Stimulated activated CD4-positive, alpha-beta T cell treated with anti-CD3 and anti-CD28 coated beads, TNF-alpha, amount 100 ng/mL, for 24 hours (primary cell): ENCODE data around the gene AIDA.
A peak's percentile ranks its signal among the peaks of the same experiment; 100 is the strongest.
"Not testable (repeated sequence)": the region's sequence is repeated elsewhere in the genome, so short reads cannot be mapped to it uniquely, and the experiment has no call there.

Experiments
- DNase-seq, 3 experiments: peaks; one replicate each; pipeline ENCODE4 v3.0.0-alpha.2; 2020; ENCODE audit warnings: low read depth in 3 of 3

AIDA gene

GRCh38 chr1:222712253-222713090, at the start of gene AIDA, which contains the start of gene BROX:
AIDA (minus strand) TSS chr1:222712491; CDS start chr1:222712317, 174 bp downstream.
BROX (plus strand) TSS chr1:222712564; CDS start chr1:222715700, 3,136 bp downstream.
- peak; percentile 91 to 95 (median 94) for DNase-seq

- DNase-seq = no peak
These were observed 48.8 kb upstream of the AIDA start for GRCh38 chr1:222761083-222761482.

- DNase-seq = no peak
These were observed 47.3 kb upstream of the AIDA start for GRCh38 chr1:222759451-222760035.

- DNase-seq = no peak
These were observed 45.5 kb upstream of the AIDA start for GRCh38 chr1:222757646-222758268.

GRCh38 chr1:222754366-222755139, 42.3 kb upstream of the AIDA start:
- DNase-seq = no peak

- no peak for DNase-seq
These were observed 39.0 kb upstream of the AIDA start for GRCh38 chr1:222751255-222751654.

GRCh38 chr1:222750651-222751050, 38.4 kb upstream of the AIDA start:
- DNase-seq = no peak

- DNase-seq = no peak
These were observed 37.6 kb upstream of the AIDA start for GRCh38 chr1:222749927-222750326.

- DNase-seq = not testable (repeated sequence)
These were observed 29.6 kb upstream of the AIDA start for GRCh38 chr1:222741630-222742457.

GRCh38 chr1:222739929-222740328, 27.6 kb upstream of the AIDA start:
- no peak for DNase-seq

- no peak for DNase-seq
These were observed 27.2 kb upstream of the AIDA start for GRCh38 chr1:222739465-222739864.

- no peak for DNase-seq
These were observed 24.7 kb upstream of the AIDA start, which contains the start of gene FAM177B for GRCh38 chr1:222736972-222737371. FAM177B (plus strand) TSS chr1:222737202; CDS start chr1:222746546, 9,344 bp downstream.

- no peak for DNase-seq
These were observed 24.2 kb upstream of the AIDA start for GRCh38 chr1:222736470-222736869.

GRCh38 chr1:222734740-222735139, 22.4 kb upstream of the AIDA start:
- DNase-seq = no peak

GRCh38 chr1:222732216-222733159, 20.2 kb upstream of the AIDA start:
- DNase-seq = no peak

- DNase-seq = no peak
These were observed 18.6 kb upstream of the AIDA start for GRCh38 chr1:222730866-222731265.

GRCh38 chr1:222728746-222729145, 16.5 kb upstream of the AIDA start:
- no peak for DNase-seq

- DNase-seq = no peak
These were observed 4.1 kb upstream of the AIDA start for GRCh38 chr1:222716393-222716792.

GRCh38 chr1:222713091-222713961, 1.0 kb upstream of the AIDA start:
- DNase-seq = peak; percentile 73 to 86 (median 81)
